Ovary (tissue), 1 donor: ENCODE results near the gene S100PBP.

Experiments
- EP300 ChIP-seq: sonication (generic); formaldehyde crosslinking; IDR thresholded peaks from one replicate; pipeline ENCODE4 v1.6.1; 2017; ENCODE audit warnings: antibody characterized with exemption
- POLR2A ChIP-seq: fragments of 450-650 bp; IDR thresholded peaks from one replicate; pipeline ENCODE4 v1.6.1; 2017; ENCODE audit warnings: antibody characterized with exemption, mild to moderate bottlenecking, moderate library complexity

- no peak for TF ChIP-seq POLR2A
- TF ChIP-seq EP300 = no peak
Observed at GRCh38 chr1:32780005-32780404, 37.4 kb upstream of the S100PBP start.
